Liver (tissue), 9 donors: ENCODE measurements around the gene GOLGA7B. TPM values are rescaled to one million over a fixed set of nuclear protein-coding genes. Genes with fewer than 3 reads are reported as not detected.

ENCODE experiments used
- DNase-seq: peaks from one replicate; pipeline ENCODE4 v3.0.0-alpha.2; 2017; ENCODE audit warnings: low spot score
- H3K27ac ChIP-seq, 2 donors: one replicate each; pipeline ENCODE4 v1.7.0; 2013; ENCODE audit warnings: inconsistent platforms in 2 of 2, low read length in 2 of 2, control low read depth in 1 of 2, low read depth in 1 of 2, mild to moderate bottlenecking in 1 of 2
- H3K27me3 ChIP-seq, 4 donors: one replicate each; pipeline versions ENCODE4 v1.6.1 to v1.7.0; 2013; ENCODE audit warnings: low read length in 3 of 4, inconsistent platforms in 1 of 4, mild to moderate bottlenecking in 1 of 4, moderate library complexity in 1 of 4; ENCODE audit not compliant: control insufficient read depth in 4 of 4, insufficient read depth in 4 of 4
- H3K36me3 ChIP-seq, 4 donors: one replicate each; pipeline versions ENCODE4 v1.6.1 to v1.7.0; 2013; ENCODE audit warnings: low read length in 3 of 4, mild to moderate bottlenecking in 3 of 4, low read depth in 1 of 4, moderate library complexity in 1 of 4; ENCODE audit not compliant: control insufficient read depth in 4 of 4, insufficient read depth in 3 of 4
- H3K4me1 ChIP-seq, 4 donors: one replicate each; pipeline versions ENCODE4 v1.6.1 to v1.7.0; 2013; ENCODE audit warnings: low read length in 3 of 4, mild to moderate bottlenecking in 3 of 4, moderate library complexity in 1 of 4; ENCODE audit not compliant: control insufficient read depth in 4 of 4, insufficient read depth in 4 of 4
- H3K4me3 ChIP-seq, 3 donors: one replicate each; pipeline versions ENCODE4 v1.6.1 to v1.7.0; 2013; ENCODE audit warnings: low read length in 3 of 3, control low read depth in 1 of 3, low read depth in 1 of 3, mild to moderate bottlenecking in 1 of 3
- H3K9ac ChIP-seq, 2 donors: one replicate each; pipeline ENCODE4 v1.7.0; 2013; ENCODE audit warnings: low read length in 2 of 2, mild to moderate bottlenecking in 2 of 2, moderate library complexity in 2 of 2, control low read depth in 1 of 2, low read depth in 1 of 2
- H3K9me3 ChIP-seq, 4 donors: one replicate each; pipeline versions ENCODE4 v1.6.1 to v1.7.0; 2013; ENCODE audit warnings: low read length in 3 of 4; ENCODE audit not compliant: control insufficient read depth in 4 of 4
- EGR1 ChIP-seq, 2 donors: IDR thresholded peaks; 2 replicates each; pipeline ENCODE4 v1.6.1; 2016 to 2018; ENCODE audit warnings: antibody characterized with exemption in 2 of 2, low read depth in 2 of 2
- FOXA1 ChIP-seq: IDR thresholded peaks from 2 replicates; pipeline ENCODE4 v1.6.1; 2016; ENCODE audit warnings: antibody characterized with exemption
- FOXA2 ChIP-seq: IDR thresholded peaks from 2 replicates; pipeline ENCODE4 v1.6.1; 2016; ENCODE audit warnings: antibody characterized with exemption
- GABPA ChIP-seq, 2 donors: IDR thresholded peaks in 1 of 2; conservative IDR thresholded peaks in 1 of 2; 2 replicates each; pipeline ENCODE4 v1.6.1; 2016; ENCODE audit warnings: antibody characterized with exemption in 2 of 2, mild to moderate bottlenecking in 1 of 2, moderate library complexity in 1 of 2
- HNF4A ChIP-seq, 2 donors: conservative IDR thresholded peaks; 2 replicates each; pipeline ENCODE4 v1.6.1; 2016; ENCODE audit warnings: antibody characterized with exemption in 2 of 2, mild to moderate bottlenecking in 2 of 2
- HNF4G ChIP-seq: IDR thresholded peaks from 2 replicates; pipeline ENCODE4 v1.6.1; 2016; ENCODE audit warnings: antibody characterized with exemption
- JUND ChIP-seq, 2 donors: IDR thresholded peaks; 2 replicates each; pipeline ENCODE4 v1.6.1; 2016; ENCODE audit warnings: antibody characterized with exemption in 2 of 2
- NR2F2 ChIP-seq: IDR thresholded peaks from 2 replicates; pipeline ENCODE4 v1.6.1; 2016; ENCODE audit warnings: antibody characterized with exemption
- RAD21 ChIP-seq, 2 donors: IDR thresholded peaks; 2 replicates each; pipeline ENCODE4 v1.6.1; 2016; ENCODE audit warnings: antibody characterized with exemption in 2 of 2, mild to moderate bottlenecking in 2 of 2
- RXRA ChIP-seq, 2 donors: IDR thresholded peaks; 2 replicates each; pipeline ENCODE4 v1.6.1; 2017 to 2018; ENCODE audit warnings: antibody characterized with exemption in 2 of 2, mild to moderate bottlenecking in 1 of 2
- SP1 ChIP-seq: IDR thresholded peaks from 2 replicates; pipeline ENCODE4 v1.6.1; 2018; ENCODE audit warnings: antibody characterized with exemption, mild to moderate bottlenecking
- TAF1 ChIP-seq: conservative IDR thresholded peaks from 2 replicates; pipeline ENCODE4 v1.6.1; 2016; ENCODE audit warnings: antibody characterized with exemption, mild to moderate bottlenecking
- YY1 ChIP-seq: IDR thresholded peaks from 2 replicates; pipeline ENCODE4 v1.6.1; 2016; ENCODE audit warnings: antibody characterized with exemption, mild to moderate bottlenecking
- WGBS: extraction: QIAGEN DNeasy Blood & Tissue Kit; methylation state at CpG from one replicate; pipeline ENCODE4 v1.1.7; 2013; 5-methylcytosine and 5-hydroxymethylcytosine counted together
- polyA plus RNA-seq, 2 donors: library from polyadenylated mRNA; stranded (reverse) in 1 of 2; unstranded in 1 of 2; fragments of 200-250 nt in 1 of 2; fragments of >200 nt in 1 of 2; fragmentation: Nextera tagmentation in 1 of 2; extraction: Ambion mirVana in 1 of 2; gene quantifications; one replicate each; pipeline versions ENCODE4 v1.2.1 to v1.2.3, GENCODE V29; 2013 to 2015
- total RNA-seq, 2 donors: library from RNA; depleted of rRNA; stranded (reverse); fragments of >200 nt; gene quantifications; one replicate each; pipeline ENCODE4 v1.2.3, GENCODE V29; 2014
- TF ChIP-seq, protein P1 (sequence below): IDR thresholded peaks from 2 replicates; pipeline ENCODE4 v1.6.1; 2016; ENCODE audit warnings: antibody characterized with exemption
- TF ChIP-seq, protein P2 (sequence below): IDR thresholded peaks from 2 replicates; pipeline ENCODE4 v1.6.1; 2016; ENCODE audit warnings: antibody characterized with exemption
- TF ChIP-seq, protein P3 (sequence below): fragments of 150-350 bp; IDR thresholded peaks from 2 replicates; pipeline ENCODE4 v1.5.1; 2017; ENCODE audit warnings: improper control_type of control experiment, low read depth, low read length; ENCODE audit not compliant: missing input control
- TF ChIP-seq, protein P4 (sequence below): IDR thresholded peaks from 2 replicates; pipeline ENCODE4 v1.6.1; 2016; ENCODE audit warnings: antibody characterized with exemption, mild to moderate bottlenecking
- TF ChIP-seq, protein P5 (sequence below): IDR thresholded peaks from 2 replicates; pipeline ENCODE4 v1.6.1; 2016; ENCODE audit warnings: antibody characterized with exemption
- donor health status: healthy.
- donor health status: healthy.
- donor health status: healthy.
- donor health status: healthy.
- donor health status: healthy.

Gene GOLGA7B
- total and polyA plus RNA-seq, 4 donors = 0.05 to 0.63 (median 0.40) TPM

DNA sequence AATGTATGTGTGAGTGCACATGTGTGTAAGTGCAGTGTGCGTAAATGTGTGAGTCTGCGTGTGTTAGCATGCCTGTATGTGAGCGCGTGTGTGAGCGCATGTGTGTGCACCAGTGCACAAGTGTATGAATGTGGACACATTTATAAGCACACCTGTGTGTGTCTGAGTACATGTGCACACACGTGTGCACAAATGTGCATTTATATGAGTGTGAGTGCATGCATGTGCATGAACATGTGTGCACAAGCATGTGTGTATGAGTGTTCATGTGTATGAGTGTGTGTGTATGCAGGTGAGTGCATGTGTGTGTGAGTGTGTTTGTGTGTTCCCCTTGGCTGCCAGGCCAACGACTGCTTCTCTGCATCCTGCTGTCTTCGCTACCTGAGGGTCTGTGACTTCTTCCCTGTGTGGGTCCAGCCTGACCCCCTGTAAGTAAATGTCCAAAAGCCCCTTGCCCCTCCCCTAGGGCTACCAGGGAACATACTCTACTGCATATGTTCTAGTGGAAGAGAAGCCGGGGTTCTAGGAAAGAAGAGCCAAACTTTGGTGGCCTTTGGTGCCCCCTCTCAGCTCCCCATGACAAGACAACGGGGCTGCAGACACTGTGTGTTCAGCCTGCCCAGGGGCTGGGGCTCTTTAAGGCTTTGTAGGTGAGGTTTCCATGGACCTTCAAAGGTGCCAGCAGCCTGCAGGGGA lies 17.0 kb downstream of the GOLGA7B start:
- Histone ChIP-seq H3K27me3 (no peaks in the 10 kb centered on the region), H3K9ac (no peak overlapping the region), H3K4me3 (no peak overlapping the region), H3K4me1 (peaks cover 0 to 9% (median 3%) of the 10 kb centered on the region in 4 donors), H3K36me3 (no peaks in the 10 kb centered on the region), H3K27ac (no peak overlapping the region), H3K9me3 (no peaks in the 10 kb centered on the region)
- DNase-seq = no peak
- 94% methylated on average over 10 of the region's 10 CpGs for WGBS
- TF ChIP-seq, protein P1, sequence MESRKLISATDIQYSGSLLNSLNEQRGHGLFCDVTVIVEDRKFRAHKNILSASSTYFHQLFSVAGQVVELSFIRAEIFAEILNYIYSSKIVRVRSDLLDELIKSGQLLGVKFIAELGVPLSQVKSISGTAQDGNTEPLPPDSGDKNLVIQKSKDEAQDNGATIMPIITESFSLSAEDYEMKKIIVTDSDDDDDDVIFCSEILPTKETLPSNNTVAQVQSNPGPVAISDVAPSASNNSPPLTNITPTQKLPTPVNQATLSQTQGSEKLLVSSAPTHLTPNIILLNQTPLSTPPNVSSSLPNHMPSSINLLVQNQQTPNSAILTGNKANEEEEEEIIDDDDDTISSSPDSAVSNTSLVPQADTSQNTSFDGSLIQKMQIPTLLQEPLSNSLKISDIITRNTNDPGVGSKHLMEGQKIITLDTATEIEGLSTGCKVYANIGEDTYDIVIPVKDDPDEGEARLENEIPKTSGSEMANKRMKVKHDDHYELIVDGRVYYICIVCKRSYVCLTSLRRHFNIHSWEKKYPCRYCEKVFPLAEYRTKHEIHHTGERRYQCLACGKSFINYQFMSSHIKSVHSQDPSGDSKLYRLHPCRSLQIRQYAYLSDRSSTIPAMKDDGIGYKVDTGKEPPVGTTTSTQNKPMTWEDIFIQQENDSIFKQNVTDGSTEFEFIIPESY = no peak
- TF ChIP-seq GABPA (IDR thresholded peaks at IDR 0.05 in 1 of 2, conservative IDR thresholded peaks at IDR 0.05 in 1 of 2) (no peak), TAF1 (no peak)
- TF ChIP-seq, protein P2, sequence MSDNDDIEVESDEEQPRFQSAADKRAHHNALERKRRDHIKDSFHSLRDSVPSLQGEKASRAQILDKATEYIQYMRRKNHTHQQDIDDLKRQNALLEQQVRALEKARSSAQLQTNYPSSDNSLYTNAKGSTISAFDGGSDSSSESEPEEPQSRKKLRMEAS = no peak

DNA sequence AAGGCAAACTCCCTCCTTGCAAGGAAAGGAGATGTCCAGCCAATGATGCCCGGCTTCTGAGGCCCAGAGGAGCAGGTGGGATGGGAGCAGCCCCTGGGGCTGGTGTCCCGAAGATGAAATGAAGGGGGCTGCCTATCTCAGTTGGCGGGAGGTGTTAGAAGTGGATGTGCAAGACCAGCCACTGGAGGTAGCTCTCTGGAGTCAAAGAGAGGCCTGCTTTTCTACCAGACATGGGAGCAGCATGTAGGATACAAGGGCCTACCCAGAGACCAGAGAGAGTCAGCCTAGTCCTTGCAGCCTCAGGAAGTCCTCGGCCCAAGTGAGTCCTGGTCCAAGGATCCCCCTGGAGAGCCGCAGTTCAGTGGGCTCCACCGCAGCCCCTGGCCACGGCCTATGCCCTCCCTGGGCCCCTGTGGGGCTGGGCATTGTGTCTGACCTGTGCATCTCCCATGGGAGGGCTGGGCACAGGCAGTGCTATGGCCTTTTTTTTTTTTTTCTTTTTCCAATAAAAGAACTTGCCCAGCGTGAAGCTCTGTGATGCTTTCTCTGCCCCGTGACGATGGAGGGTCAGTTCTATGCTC lies 17.7 kb downstream of the GOLGA7B start:
- no peak overlapping the region for H3K9ac ChIP-seq
- no peaks in the 10 kb centered on the region for H3K9me3 ChIP-seq
- no peak overlapping the region for H3K27ac ChIP-seq
- peaks cover 0 to 9% (median 3%) of the 10 kb centered on the region in 4 donors for H3K4me1 ChIP-seq
- WGBS = 93% methylated on average over 10 of the region's 10 CpGs
- no peaks in the 10 kb centered on the region for H3K36me3 ChIP-seq
- TF ChIP-seq RXRA (IDR thresholded peaks at IDR 0.05) = no peak
- TF ChIP-seq SP1 = no peak
- no peak for TF ChIP-seq JUND (IDR thresholded peaks at IDR 0.05)
- TF ChIP-seq, protein P2 = no peak
- TF ChIP-seq EGR1 (IDR thresholded peaks at IDR 0.05; ENCODE audit: low read depth in 2 of 2) = no peak
- no peak for TF ChIP-seq YY1
- TF ChIP-seq, protein P3, sequence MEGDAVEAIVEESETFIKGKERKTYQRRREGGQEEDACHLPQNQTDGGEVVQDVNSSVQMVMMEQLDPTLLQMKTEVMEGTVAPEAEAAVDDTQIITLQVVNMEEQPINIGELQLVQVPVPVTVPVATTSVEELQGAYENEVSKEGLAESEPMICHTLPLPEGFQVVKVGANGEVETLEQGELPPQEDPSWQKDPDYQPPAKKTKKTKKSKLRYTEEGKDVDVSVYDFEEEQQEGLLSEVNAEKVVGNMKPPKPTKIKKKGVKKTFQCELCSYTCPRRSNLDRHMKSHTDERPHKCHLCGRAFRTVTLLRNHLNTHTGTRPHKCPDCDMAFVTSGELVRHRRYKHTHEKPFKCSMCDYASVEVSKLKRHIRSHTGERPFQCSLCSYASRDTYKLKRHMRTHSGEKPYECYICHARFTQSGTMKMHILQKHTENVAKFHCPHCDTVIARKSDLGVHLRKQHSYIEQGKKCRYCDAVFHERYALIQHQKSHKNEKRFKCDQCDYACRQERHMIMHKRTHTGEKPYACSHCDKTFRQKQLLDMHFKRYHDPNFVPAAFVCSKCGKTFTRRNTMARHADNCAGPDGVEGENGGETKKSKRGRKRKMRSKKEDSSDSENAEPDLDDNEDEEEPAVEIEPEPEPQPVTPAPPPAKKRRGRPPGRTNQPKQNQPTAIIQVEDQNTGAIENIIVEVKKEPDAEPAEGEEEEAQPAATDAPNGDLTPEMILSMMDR = no peak
- TF ChIP-seq NR2F2 = no peak
- TF ChIP-seq, protein P1 = no peak
- no peak for TF ChIP-seq TAF1
- no peak for TF ChIP-seq FOXA1
- TF ChIP-seq GABPA (IDR thresholded peaks at IDR 0.05 in 1 of 2, conservative IDR thresholded peaks at IDR 0.05 in 1 of 2) = no peak
- no peak for TF ChIP-seq FOXA2
- TF ChIP-seq RAD21 (IDR thresholded peaks at IDR 0.05) = no peak
- TF ChIP-seq, protein P4, sequence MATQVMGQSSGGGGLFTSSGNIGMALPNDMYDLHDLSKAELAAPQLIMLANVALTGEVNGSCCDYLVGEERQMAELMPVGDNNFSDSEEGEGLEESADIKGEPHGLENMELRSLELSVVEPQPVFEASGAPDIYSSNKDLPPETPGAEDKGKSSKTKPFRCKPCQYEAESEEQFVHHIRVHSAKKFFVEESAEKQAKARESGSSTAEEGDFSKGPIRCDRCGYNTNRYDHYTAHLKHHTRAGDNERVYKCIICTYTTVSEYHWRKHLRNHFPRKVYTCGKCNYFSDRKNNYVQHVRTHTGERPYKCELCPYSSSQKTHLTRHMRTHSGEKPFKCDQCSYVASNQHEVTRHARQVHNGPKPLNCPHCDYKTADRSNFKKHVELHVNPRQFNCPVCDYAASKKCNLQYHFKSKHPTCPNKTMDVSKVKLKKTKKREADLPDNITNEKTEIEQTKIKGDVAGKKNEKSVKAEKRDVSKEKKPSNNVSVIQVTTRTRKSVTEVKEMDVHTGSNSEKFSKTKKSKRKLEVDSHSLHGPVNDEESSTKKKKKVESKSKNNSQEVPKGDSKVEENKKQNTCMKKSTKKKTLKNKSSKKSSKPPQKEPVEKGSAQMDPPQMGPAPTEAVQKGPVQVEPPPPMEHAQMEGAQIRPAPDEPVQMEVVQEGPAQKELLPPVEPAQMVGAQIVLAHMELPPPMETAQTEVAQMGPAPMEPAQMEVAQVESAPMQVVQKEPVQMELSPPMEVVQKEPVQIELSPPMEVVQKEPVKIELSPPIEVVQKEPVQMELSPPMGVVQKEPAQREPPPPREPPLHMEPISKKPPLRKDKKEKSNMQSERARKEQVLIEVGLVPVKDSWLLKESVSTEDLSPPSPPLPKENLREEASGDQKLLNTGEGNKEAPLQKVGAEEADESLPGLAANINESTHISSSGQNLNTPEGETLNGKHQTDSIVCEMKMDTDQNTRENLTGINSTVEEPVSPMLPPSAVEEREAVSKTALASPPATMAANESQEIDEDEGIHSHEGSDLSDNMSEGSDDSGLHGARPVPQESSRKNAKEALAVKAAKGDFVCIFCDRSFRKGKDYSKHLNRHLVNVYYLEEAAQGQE = no peak
- no peak for TF ChIP-seq HNF4A (conservative IDR thresholded peaks at IDR 0.05)
- no peak for TF ChIP-seq HNF4G
- TF ChIP-seq, protein P5, sequence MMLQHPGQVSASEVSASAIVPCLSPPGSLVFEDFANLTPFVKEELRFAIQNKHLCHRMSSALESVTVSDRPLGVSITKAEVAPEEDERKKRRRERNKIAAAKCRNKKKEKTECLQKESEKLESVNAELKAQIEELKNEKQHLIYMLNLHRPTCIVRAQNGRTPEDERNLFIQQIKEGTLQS = no peak
- H3K27me3 ChIP-seq = no peaks in the 10 kb centered on the region
- no peak for DNase-seq
- H3K4me3 ChIP-seq = no peak overlapping the region
